H9 (cell line): ENCODE results near the gene TSC2. TPM values are rescaled to one million over a fixed set of nuclear protein-coding genes. Genes with fewer than 3 reads are reported as not detected.

ENCODE experiments used
- DNase-seq: peaks from one replicate; pipeline ENCODE4 v3.0.0-alpha.2; 2017
- H2AFZ ChIP-seq: one replicate; pipeline ENCODE4 v1.6.1; 2013; ENCODE audit warnings: mild to moderate bottlenecking, low read length, control low read depth, moderate library complexity
- H2AK5ac ChIP-seq: 2 replicates; pipeline ENCODE4 v1.6.1; 2013; ENCODE audit warnings: low read length, control low read depth, mixed read lengths; ENCODE audit not compliant: insufficient read length
- H2BK120ac ChIP-seq: one replicate; pipeline ENCODE4 v1.6.1; 2013; ENCODE audit warnings: low read depth, mild to moderate bottlenecking, low read length, control low read depth, inconsistent platforms; ENCODE audit not compliant: poor library complexity, severe bottlenecking
- H2BK12ac ChIP-seq: 2 replicates; pipeline ENCODE4 v1.6.1; 2013; ENCODE audit warnings: low read length, control low read depth, mixed read lengths, low read depth; ENCODE audit not compliant: insufficient read length
- H2BK15ac ChIP-seq: 2 replicates; pipeline ENCODE4 v1.6.1; 2013; ENCODE audit warnings: low read depth, low read length, control low read depth
- H2BK20ac ChIP-seq: one replicate; pipeline ENCODE4 v1.6.1; 2013; ENCODE audit warnings: low read depth, mild to moderate bottlenecking, low read length, control low read depth, inconsistent platforms; ENCODE audit not compliant: poor library complexity, severe bottlenecking
- H2BK5ac ChIP-seq: 2 replicates; pipeline ENCODE4 v1.6.1; 2013; ENCODE audit warnings: low read length, control low read depth, mixed read lengths; ENCODE audit not compliant: insufficient read length
- H3K14ac ChIP-seq: 2 replicates; pipeline ENCODE4 v1.6.1; 2013; ENCODE audit warnings: low read length, control low read depth; ENCODE audit not compliant: insufficient read depth
- H3K18ac ChIP-seq: 2 replicates; pipeline ENCODE4 v1.6.1; 2013; ENCODE audit warnings: low read depth, mild to moderate bottlenecking, mixed read lengths, low read length, control low read depth; ENCODE audit not compliant: insufficient read length
- H3K23ac ChIP-seq: 2 replicates; pipeline ENCODE4 v1.6.1; 2013; ENCODE audit warnings: low read length, control low read depth, mixed read lengths, low read depth; ENCODE audit not compliant: insufficient read length
- H3K23me2 ChIP-seq: 2 replicates; pipeline ENCODE4 v1.6.1; 2013; ENCODE audit warnings: low read depth, mild to moderate bottlenecking, mixed read lengths, low read length, control low read depth; ENCODE audit not compliant: insufficient read length, poor library complexity, severe bottlenecking
- H3K27ac ChIP-seq: 2 replicates; pipeline ENCODE4 v1.5.1; 2013; ENCODE audit warnings: low read length, control low read depth, mixed read lengths, low read depth; ENCODE audit not compliant: insufficient read length
- H3K27me3 ChIP-seq: 2 replicates; pipeline ENCODE4 v1.6.1; 2013; ENCODE audit warnings: low read length, control low read depth, inconsistent platforms; ENCODE audit not compliant: insufficient read depth
- H3K4ac ChIP-seq: 2 replicates; pipeline ENCODE4 v1.6.1; 2013; ENCODE audit warnings: low read depth, mild to moderate bottlenecking, control low read depth, inconsistent platforms, low read length, moderate library complexity
- H3K4me1 ChIP-seq: 2 replicates; pipeline ENCODE4 v1.6.1; 2013; ENCODE audit warnings: low read length, control low read depth, inconsistent platforms; ENCODE audit not compliant: insufficient read depth
- H3K4me2 ChIP-seq: 2 replicates; pipeline ENCODE4 v1.6.1; 2013; ENCODE audit warnings: low read length, control low read depth, mixed read lengths; ENCODE audit not compliant: insufficient read length, insufficient read depth
- H3K56ac ChIP-seq: 2 replicates; pipeline ENCODE4 v1.6.1; 2013; ENCODE audit warnings: low read depth, mild to moderate bottlenecking, mixed read lengths, low read length, control low read depth; ENCODE audit not compliant: insufficient read length
- H3K79me1 ChIP-seq: 2 replicates; pipeline ENCODE4 v1.6.1; 2013; ENCODE audit warnings: low read depth, mild to moderate bottlenecking, moderate library complexity, low read length, control low read depth, inconsistent platforms; ENCODE audit not compliant: insufficient read depth, poor library complexity, severe bottlenecking
- H3K79me2 ChIP-seq: 2 replicates; pipeline ENCODE4 v1.6.1; 2013; ENCODE audit warnings: low read length, control low read depth, inconsistent platforms; ENCODE audit not compliant: insufficient read depth
- H3K9ac ChIP-seq: 2 replicates; pipeline ENCODE4 v1.6.1; 2013; ENCODE audit warnings: low read length, control low read depth, mixed read lengths; ENCODE audit not compliant: insufficient read length; ENCODE audit errors: extremely low read depth
- H3K9me3 ChIP-seq: one replicate; pipeline ENCODE4 v1.6.1; 2013; ENCODE audit warnings: low read depth, low read length, inconsistent platforms; ENCODE audit not compliant: control insufficient read depth
- H3T11ph ChIP-seq: one replicate; pipeline ENCODE4 v1.6.1; 2013; ENCODE audit warnings: mild to moderate bottlenecking, low read length, control low read depth, inconsistent platforms
- H4K20me1 ChIP-seq: one replicate; pipeline ENCODE4 v1.6.1; 2013; ENCODE audit not compliant: control insufficient read depth, insufficient read length, insufficient read depth
- H4K5ac ChIP-seq: 2 replicates; pipeline ENCODE4 v1.6.1; 2013; ENCODE audit warnings: low read depth, mild to moderate bottlenecking, mixed read lengths, low read length, control low read depth; ENCODE audit not compliant: insufficient read length
- H4K8ac ChIP-seq: replicated peaks from 2 replicates; pipeline ENCODE4 v1.6.1; 2013; ENCODE audit warnings: low read length, control low read depth, mixed read lengths, low read depth; ENCODE audit not compliant: insufficient read length
- H4K91ac ChIP-seq: 2 replicates; pipeline ENCODE4 v1.6.1; 2013; ENCODE audit warnings: low read depth, mild to moderate bottlenecking, moderate library complexity, mixed read lengths, low read length, control low read depth; ENCODE audit not compliant: insufficient read length
- H3K27ac Mint-ChIP-seq, 3 experiments: 2 replicates in 2 of 3; 3 replicates in 1 of 3; pipeline ENCODE4 v1.8.0; 2020 to 2021; ENCODE audit warnings: mixed read lengths in 3 of 3, mild to moderate bottlenecking in 1 of 3, moderate library complexity in 1 of 3
- H3K27me3 Mint-ChIP-seq: 2 replicates; pipeline ENCODE4 v1.8.0; 2021; ENCODE audit warnings: low read depth, mild to moderate bottlenecking, moderate library complexity, mixed read lengths
- H3K36me3 Mint-ChIP-seq, 3 experiments: 2 replicates in 2 of 3; 3 replicates in 1 of 3; pipeline ENCODE4 v1.8.0; 2020 to 2021; ENCODE audit warnings: low read depth in 3 of 3, mixed read lengths in 3 of 3; ENCODE audit not compliant: insufficient read depth in 1 of 3
- H3K4me1 Mint-ChIP-seq, 2 experiments: 2 replicates each; pipeline ENCODE4 v1.8.0; 2020; ENCODE audit warnings: mixed read lengths in 2 of 2
- H3K4me3 Mint-ChIP-seq, 2 experiments: 2 replicates in 1 of 2; 3 replicates in 1 of 2; pipeline ENCODE4 v1.8.0; 2020 to 2021; ENCODE audit warnings: mild to moderate bottlenecking in 2 of 2, mixed read lengths in 2 of 2, moderate library complexity in 1 of 2
- H3K9me3 Mint-ChIP-seq, 2 experiments: 2 replicates in 1 of 2; 3 replicates in 1 of 2; pipeline ENCODE4 v1.8.0; 2020; ENCODE audit warnings: mild to moderate bottlenecking in 2 of 2, mixed read lengths in 2 of 2, moderate library complexity in 1 of 2
- CTCF ChIP-seq: fragments of 200-600 bp; sonication (generic); conservative IDR thresholded peaks from 3 replicates; pipeline ENCODE4 v1.8.0; 2021; ENCODE audit warnings: antibody characterized with exemption, mild to moderate bottlenecking
- whole genome bisulfite sequencing: extraction: QIAGEN DNeasy Blood & Tissue Kit; methylation state at CpG from one replicate; pipeline ENCODE4 v1.1.7; 2013; ENCODE audit warnings: missing lambda C conversion rate, low lambda C conversion rate, mixed read lengths; ENCODE audit not compliant: insufficient read length; ENCODE audit errors: extremely low coverage; 5-methylcytosine and 5-hydroxymethylcytosine counted together
- total RNA-seq: library from RNA; stranded (reverse); gene quantifications from 2 replicates; pipeline ENCODE4 v1.2.1, GENCODE V29; 2021

TSC2 gene
- total RNA-seq, 1 experiment from 2014 or later: 122 TPM

GRCh38 chr16:2083876-2084780 is 36.3 kb downstream of the TSC2 start:
- Mint-ChIP-seq H3K27me3 (no peaks in the 10 kb centered on the region), H3K36me3 (peaks cover 0 to 26% (median 21%) of the 10 kb centered on the region in 3 experiments; a peak in 6 of 7 replicates), H3K9me3 (no peaks in the 10 kb centered on the region), H3K4me3 (no peak overlapping the region), H3K4me1 (no peaks in the 10 kb centered on the region), H3K27ac (no peak overlapping the region)
- Histone ChIP-seq H3K4me1 (no peaks in the 10 kb centered on the region), H3K4me2 (no peak overlapping the region), H3K79me2 (no peaks in the 10 kb centered on the region), H3K27me3 (no peaks in the 10 kb centered on the region), H3K9ac (no peak overlapping the region), H3T11ph (no peak overlapping the region), H3K4ac (no peak overlapping the region), H3K14ac (no peak overlapping the region), H3K18ac (no peak overlapping the region), H2BK120ac (no peak overlapping the region), H3K27ac (no peak overlapping the region), H2BK20ac (no peak overlapping the region), H2BK5ac (no peak overlapping the region), H3K23me2 (no peaks in the 10 kb centered on the region), H4K5ac (no peak overlapping the region), H4K91ac (no peak overlapping the region), H2AK5ac (no peak overlapping the region), H2BK12ac (no peak overlapping the region), H2AFZ (no peak overlapping the region), H3K79me1 (no peaks in the 10 kb centered on the region), H2BK15ac (no peak overlapping the region), H4K8ac (no peak overlapping the region), H3K56ac (no peak overlapping the region), H3K23ac (no peak overlapping the region), H3K9me3 (no peaks in the 10 kb centered on the region), H4K20me1 (no peaks in the 10 kb centered on the region)
- no peak for TF ChIP-seq CTCF
- no CpG with 5 or more reads among the region's 44 CpGs for WGBS
- DNase-seq: no peak
